ENCODE results near the gene MAGI1. TPM values are rescaled to one million over a fixed set of nuclear protein-coding genes. Genes with fewer than 3 reads are reported as not detected.
A peak's percentile ranks its signal among the peaks of the same experiment; 100 is the strongest.

The MAGI1 gene
- polyA plus RNA-seq, 1 experiment, result 14.2 TPM

DNA sequence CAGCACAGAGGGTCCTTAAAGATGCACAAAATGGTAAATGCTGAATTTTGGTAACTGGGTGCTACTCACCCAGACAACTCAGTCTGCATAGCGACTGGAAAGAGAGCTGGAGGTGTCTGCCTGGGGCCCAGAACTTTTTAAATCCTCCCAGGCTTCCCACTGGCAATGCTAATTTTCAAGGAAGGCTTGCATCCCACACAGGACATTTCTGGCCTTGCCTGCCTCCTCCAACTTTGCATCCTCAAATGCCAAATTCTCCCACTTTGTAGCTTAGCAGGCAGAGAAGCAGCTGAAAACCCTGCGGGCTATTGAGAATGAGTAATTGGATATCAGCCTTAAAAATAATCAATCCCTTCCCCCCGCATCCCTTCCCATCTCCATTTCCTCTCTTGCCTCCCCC, 694.3 kb downstream of the MAGI1 start:
- H3K27ac ChIP-seq (ENCODE audit: low read depth, low read length), result no peak overlapping the region
- no peak overlapping the region for H3K4me3 ChIP-seq (ENCODE audit: low read depth, low read length)
- ChIA-PET POLR2A (no interaction called here), CTCF (no interaction called here)
- no peak for DNase-seq (ENCODE audit: low read depth, low spot score)
- no peaks in the 10 kb centered on the region for H3K9me3 ChIP-seq (ENCODE audit: control insufficient read depth, insufficient read depth, low read length)
- no peak for TF ChIP-seq CTCF (IDR thresholded peaks at IDR 0.05; ENCODE audit: low read depth, low read length)
- peaks cover 4% of the 10 kb centered on the region for H3K27me3 ChIP-seq (ENCODE audit: control insufficient read depth, insufficient read depth, low read length)

GRCh38 chr3:65343736-65344135, 695.0 kb downstream of the MAGI1 start:
- H3K4me3 ChIP-seq (ENCODE audit: low read depth, low read length), result no peak overlapping the region
- CTCF ChIA-PET, result interaction anchor here (0.9 kb wide), 1 partner anchor 37 kb away, joined by 3 read pairs; no protein-coding TSS in a partner anchor
- no peak for DNase-seq (ENCODE audit: low read depth, low spot score)
- no peak overlapping the region for H3K27ac ChIP-seq (ENCODE audit: low read depth, low read length)
- no peak for TF ChIP-seq CTCF (IDR thresholded peaks at IDR 0.05; ENCODE audit: low read depth, low read length)
- peaks cover 4% of the 10 kb centered on the region for H3K27me3 ChIP-seq (ENCODE audit: control insufficient read depth, insufficient read depth, low read length)
- no peaks in the 10 kb centered on the region for H3K9me3 ChIP-seq (ENCODE audit: control insufficient read depth, insufficient read depth, low read length)
- POLR2A ChIA-PET, result no interaction called here

GRCh38 chr3:65343026-65343425, 695.7 kb downstream of the MAGI1 start:
- no peaks in the 10 kb centered on the region for H3K9me3 ChIP-seq (ENCODE audit: control insufficient read depth, insufficient read depth, low read length)
- ChIA-PET POLR2A (no interaction called here), CTCF (interaction anchor here (0.8 to 1.7 kb wide), 3 partner anchors 36 to 809 kb away, joined by 3 to 6 read pairs (median 3); no protein-coding TSS in a partner anchor)
- DNase-seq (ENCODE audit: low read depth, low spot score), result no peak
- no peak overlapping the region for H3K4me3 ChIP-seq (ENCODE audit: low read depth, low read length)
- no peak for TF ChIP-seq CTCF (IDR thresholded peaks at IDR 0.05; ENCODE audit: low read depth, low read length)
- no peak overlapping the region for H3K27ac ChIP-seq (ENCODE audit: low read depth, low read length)
- H3K27me3 ChIP-seq (ENCODE audit: control insufficient read depth, insufficient read depth, low read length), result peaks cover 4% of the 10 kb centered on the region

GRCh38 chr3:65342084-65342683, 696.5 kb downstream of the MAGI1 start:
- no peak for DNase-seq (ENCODE audit: low read depth, low spot score)
- POLR2A ChIA-PET, result no interaction called here
- Histone ChIP-seq H3K9me3 (ENCODE audit: control insufficient read depth, insufficient read depth, low read length) (no peaks in the 10 kb centered on the region), H3K4me3 (ENCODE audit: low read depth, low read length) (no peak overlapping the region), H3K27ac (ENCODE audit: low read depth, low read length) (no peak overlapping the region), H3K27me3 (ENCODE audit: control insufficient read depth, insufficient read depth, low read length) (peaks cover 4% of the 10 kb centered on the region)
- CTCF ChIA-PET, result interaction anchor here (0.5 to 1.7 kb wide), 11 partner anchors 8 to 1433 kb away, joined by 3 to 13 read pairs (median 4); no protein-coding TSS in a partner anchor
- TF ChIP-seq CTCF (IDR thresholded peaks at IDR 0.05; ENCODE audit: low read depth, low read length), result peak; percentile 78

GRCh38 chr3:65339192-65339740, 699.5 kb downstream of the MAGI1 start:
- POLR2A ChIA-PET, result no interaction called here
- no peak overlapping the region for H3K27ac ChIP-seq (ENCODE audit: low read depth, low read length)
- TF ChIP-seq CTCF (IDR thresholded peaks at IDR 0.05; ENCODE audit: low read depth, low read length), result no peak
- peaks cover 11% of the 10 kb centered on the region for H3K27me3 ChIP-seq (ENCODE audit: control insufficient read depth, insufficient read depth, low read length)
- no peak for DNase-seq (ENCODE audit: low read depth, low spot score)
- no peaks in the 10 kb centered on the region for H3K9me3 ChIP-seq (ENCODE audit: control insufficient read depth, insufficient read depth, low read length)
- CTCF ChIA-PET, result interaction anchor here (0.6 to 2.3 kb wide), 3 partner anchors 9 to 420 kb away, joined by 3 to 10 read pairs (median 5); no protein-coding TSS in a partner anchor
- H3K4me3 ChIP-seq (ENCODE audit: low read depth, low read length), result no peak overlapping the region
